Keratinocyte (primary cell): Measurements from ENCODE around the gene NAALADL1. TPM values are rescaled to one million over a fixed set of nuclear protein-coding genes. Genes with fewer than 3 reads are reported as not detected.
A peak's percentile ranks its signal among the peaks of the same experiment; 100 is the strongest.

Experiments
- DNase-seq: peaks from one replicate; pipeline ENCODE4 v3.0.0-alpha.2; 2011; ENCODE audit warnings: low read depth, missing footprints, low spot score
- FAIRE-seq: peaks from 2 replicates; lab custom pipeline; 2011; peaks lifted over from hg19 to GRCh38; lab: Jason Lieb, UNC
- H2AFZ ChIP-seq: 2 replicates; pipeline ENCODE4 v1.6.0; 2012; ENCODE audit warnings: low read length, control low read depth, inconsistent platforms; ENCODE audit not compliant: control insufficient read depth
- H3K27ac ChIP-seq: 2 replicates; pipeline ENCODE4 v1.5.1; 2011; ENCODE audit warnings: low read length; ENCODE audit not compliant: control insufficient read depth, insufficient read depth
- H3K27me3 ChIP-seq: 3 replicates; pipeline ENCODE4 v1.6.0; 2011; ENCODE audit warnings: low read length; ENCODE audit not compliant: control insufficient read depth, insufficient read depth; ENCODE audit errors: extremely low read depth
- H3K36me3 ChIP-seq, 2 experiments: 2 replicates in 1 of 2; 3 replicates in 1 of 2; pipeline ENCODE4 v1.5.1; 2011; ENCODE audit warnings: low read length in 2 of 2, mild to moderate bottlenecking in 1 of 2; ENCODE audit not compliant: control insufficient read depth in 2 of 2, insufficient read depth in 2 of 2; ENCODE audit errors: extremely low read depth in 1 of 2
- H3K4me1 ChIP-seq: 3 replicates; pipeline ENCODE4 v1.5.1; 2011; ENCODE audit warnings: low read length; ENCODE audit not compliant: control insufficient read depth, insufficient read depth; ENCODE audit errors: extremely low read depth
- H3K4me2 ChIP-seq: 3 replicates; pipeline ENCODE4 v1.6.0; 2011; ENCODE audit warnings: low read depth, low read length; ENCODE audit not compliant: control insufficient read depth, insufficient read depth; ENCODE audit errors: extremely low read depth
- H3K4me3 ChIP-seq, 3 experiments: fragments of 200-600 bp in 1 of 3; sonication (generic) in 1 of 3; 2 replicates in 2 of 3; 3 replicates in 1 of 3; pipeline ENCODE4 v1.5.1; 2011 to 2016; ENCODE audit warnings: low read length in 3 of 3, mild to moderate bottlenecking in 3 of 3, control low read depth in 2 of 3, inconsistent platforms in 1 of 3, low read depth in 1 of 3, mixed read lengths in 1 of 3, mixed run types in 1 of 3, moderate library complexity in 1 of 3; ENCODE audit not compliant: control insufficient read depth in 2 of 3, insufficient read depth in 2 of 3; ENCODE audit errors: extremely low read depth in 1 of 3
- H3K79me2 ChIP-seq: 2 replicates; pipeline ENCODE4 v1.6.0; 2012; ENCODE audit warnings: low read length; ENCODE audit not compliant: control insufficient read depth, insufficient read depth
- H3K9ac ChIP-seq: 3 replicates; pipeline ENCODE4 v1.6.0; 2011; ENCODE audit warnings: low read length; ENCODE audit not compliant: control insufficient read depth, insufficient read depth; ENCODE audit errors: extremely low read depth
- H3K9me1 ChIP-seq: 3 replicates; pipeline ENCODE4 v1.6.0; 2011; ENCODE audit warnings: low read length; ENCODE audit not compliant: control insufficient read depth, insufficient read depth; ENCODE audit errors: extremely low read depth
- H3K9me3 ChIP-seq: 2 replicates; pipeline ENCODE4 v1.5.1; 2012; ENCODE audit warnings: low read depth, low read length; ENCODE audit not compliant: control insufficient read depth
- H4K20me1 ChIP-seq: 3 replicates; pipeline ENCODE4 v1.6.0; 2011; ENCODE audit warnings: low read length; ENCODE audit not compliant: control insufficient read depth, insufficient read depth; ENCODE audit errors: extremely low read depth
- EZH2 ChIP-seq: IDR thresholded peaks from one replicate; pipeline ENCODE4 v1.6.1; 2012; ENCODE audit warnings: inconsistent platforms, mild to moderate bottlenecking, low read length, moderate library complexity
- dilution Hi-C: fragments of 300-500 bp; cut with MboI; formaldehyde crosslinking; loops from one replicate; pipeline ENCODE4 v1.7.0; 2020; ENCODE audit warnings: low sequenced_read_pairs; ENCODE audit not compliant: extremely low pct_ligation_motif_present
- polyA plus RNA-seq, 5 experiments: library from polyadenylated mRNA; depleted of rRNA in 3 of 5; stranded (reverse) in 3 of 5; stranded (forward) in 1 of 5; unstranded in 1 of 5; fragments of >200 nt; gene quantifications; 1 replicate in 1 of 5; 2 replicates in 3 of 5; 3 replicates in 1 of 5; pipeline versions ENCODE4 v1.2.1 to v1.2.3, GENCODE V29; 2011 to 2012; ENCODE audit warnings: missing spikeins in 2 of 5, low read depth in 1 of 5, low replicate concordance in 1 of 5
- TF ChIP-seq, protein P1 (sequence below), 3 experiments: IDR thresholded peaks in 1 of 3; conservative IDR thresholded peaks in 1 of 3; optimal IDR thresholded peaks in 1 of 3; 2 replicates in 2 of 3; 3 replicates in 1 of 3; pipeline versions ENCODE3 to v1.5.1; 2011; ENCODE audit warnings: low read length in 3 of 3, mild to moderate bottlenecking in 3 of 3, moderate library complexity in 2 of 3, control low read depth in 1 of 3, inconsistent platforms in 1 of 3; ENCODE audit not compliant: insufficient read depth in 2 of 3; ENCODE audit errors: extremely low read depth in 1 of 3

Gene NAALADL1
- polyA plus RNA-seq, 1 donor (not counting 4 experiments of a cell fraction or from before 2014, with no cell fraction given): 2.3 TPM

- DNase-seq (no peak), FAIRE-seq (no peak)
- Histone ChIP-seq H4K20me1 (no peaks in the 10 kb centered on the region), H3K9me3 (no peaks in the 10 kb centered on the region), H3K4me3 (no peak overlapping the region), H3K27me3 (no peaks in the 10 kb centered on the region), H2AFZ (no peak overlapping the region), H3K79me2 (peaks cover 5% of the 10 kb centered on the region), H3K9me1 (no peaks in the 10 kb centered on the region), H3K4me2 (no peak overlapping the region), H3K36me3 (peaks cover 3 to 7% of the 10 kb centered on the region in 2 experiments), H3K4me1 (peaks cover 20% of the 10 kb centered on the region), H3K27ac (no peak overlapping the region), H3K9ac (no peak overlapping the region)
- dilution Hi-C loops: no loop called here
- TF ChIP-seq EZH2: no peak
Observed at GRCh38 chr11:65043881-65044501, 14.4 kb downstream of the NAALADL1 start.

GRCh38 chr11:65042891-65043290, 15.5 kb downstream of the NAALADL1 start:
- Histone ChIP-seq H3K9ac (no peak overlapping the region), H3K4me1 (peaks cover 20% of the 10 kb centered on the region), H3K27me3 (no peaks in the 10 kb centered on the region), H3K4me2 (peak overlapping the region; percentile 16), H3K9me3 (no peaks in the 10 kb centered on the region), H4K20me1 (no peaks in the 10 kb centered on the region), H3K27ac (no peak overlapping the region), H2AFZ (no peak overlapping the region), H3K4me3 (no peak overlapping the region), H3K36me3 (peaks cover 3 to 7% of the 10 kb centered on the region in 2 experiments), H3K79me2 (peaks cover 5% of the 10 kb centered on the region), H3K9me1 (no peaks in the 10 kb centered on the region)
- dilution Hi-C loops: no loop called here
- TF ChIP-seq, protein P1, sequence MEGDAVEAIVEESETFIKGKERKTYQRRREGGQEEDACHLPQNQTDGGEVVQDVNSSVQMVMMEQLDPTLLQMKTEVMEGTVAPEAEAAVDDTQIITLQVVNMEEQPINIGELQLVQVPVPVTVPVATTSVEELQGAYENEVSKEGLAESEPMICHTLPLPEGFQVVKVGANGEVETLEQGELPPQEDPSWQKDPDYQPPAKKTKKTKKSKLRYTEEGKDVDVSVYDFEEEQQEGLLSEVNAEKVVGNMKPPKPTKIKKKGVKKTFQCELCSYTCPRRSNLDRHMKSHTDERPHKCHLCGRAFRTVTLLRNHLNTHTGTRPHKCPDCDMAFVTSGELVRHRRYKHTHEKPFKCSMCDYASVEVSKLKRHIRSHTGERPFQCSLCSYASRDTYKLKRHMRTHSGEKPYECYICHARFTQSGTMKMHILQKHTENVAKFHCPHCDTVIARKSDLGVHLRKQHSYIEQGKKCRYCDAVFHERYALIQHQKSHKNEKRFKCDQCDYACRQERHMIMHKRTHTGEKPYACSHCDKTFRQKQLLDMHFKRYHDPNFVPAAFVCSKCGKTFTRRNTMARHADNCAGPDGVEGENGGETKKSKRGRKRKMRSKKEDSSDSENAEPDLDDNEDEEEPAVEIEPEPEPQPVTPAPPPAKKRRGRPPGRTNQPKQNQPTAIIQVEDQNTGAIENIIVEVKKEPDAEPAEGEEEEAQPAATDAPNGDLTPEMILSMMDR (optimal IDR thresholded peaks at IDR 0.05 in 1 of 3, IDR thresholded peaks at IDR 0.05 in 1 of 3, conservative IDR thresholded peaks at IDR 0.05 in 1 of 3; ENCODE audit: extremely low read depth in 1 of 3, insufficient read depth in 2 of 3, low read length in 3 of 3): no peak
- no peak for TF ChIP-seq EZH2
- DNase-seq: no peak
- no peak for FAIRE-seq
